Activated T-helper 1 cell treated with Interleukin-2 at 50 U/mL for 16 hours (primary cell): ENCODE results near the gene UST.

Source experiments
- DNase-seq: peaks from one replicate; pipeline ENCODE4 v3.0.0-alpha.2; 2020; ENCODE audit warnings: low read depth

UST gene

DNA sequence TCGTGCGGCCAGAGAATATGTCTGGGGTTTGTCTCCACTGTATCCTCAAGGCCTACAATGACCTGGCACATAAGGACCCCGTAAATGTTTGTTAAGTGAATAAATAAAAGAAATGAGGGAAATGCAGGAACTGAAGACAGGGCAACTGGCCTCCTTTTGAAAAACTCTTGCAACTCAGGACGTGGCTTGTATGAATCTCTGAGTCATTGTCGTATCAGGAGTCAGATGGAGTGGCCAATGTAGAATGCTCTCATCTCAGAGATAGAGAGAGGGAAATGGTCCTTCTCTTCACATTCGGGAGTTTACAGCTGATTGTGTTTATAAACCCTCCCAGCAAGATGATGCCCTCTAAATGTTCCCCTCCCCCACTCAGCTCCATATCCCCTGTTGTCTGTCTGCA is 57.1 kb downstream of the UST start:
- no peak for DNase-seq

DNA sequence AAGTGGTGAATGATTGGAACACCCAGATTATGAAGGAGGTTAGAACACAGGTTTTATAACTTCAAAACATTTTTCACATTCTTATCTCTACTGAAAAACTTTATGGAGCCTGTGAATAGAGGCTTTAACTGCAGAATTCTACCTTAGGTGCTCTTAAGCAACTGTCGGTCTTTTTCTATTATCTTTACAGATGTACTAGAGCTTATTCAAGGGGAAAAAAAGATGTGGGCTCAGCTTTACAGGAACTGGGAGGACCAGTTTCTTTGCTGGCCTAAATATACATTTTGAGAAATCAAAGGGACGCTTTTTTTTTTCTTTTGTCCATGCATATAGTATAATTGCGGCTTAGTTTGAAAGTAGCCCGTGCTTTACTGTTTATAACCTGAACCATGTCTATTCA is 58.9 kb downstream of the UST start:
- no peak for DNase-seq

DNA sequence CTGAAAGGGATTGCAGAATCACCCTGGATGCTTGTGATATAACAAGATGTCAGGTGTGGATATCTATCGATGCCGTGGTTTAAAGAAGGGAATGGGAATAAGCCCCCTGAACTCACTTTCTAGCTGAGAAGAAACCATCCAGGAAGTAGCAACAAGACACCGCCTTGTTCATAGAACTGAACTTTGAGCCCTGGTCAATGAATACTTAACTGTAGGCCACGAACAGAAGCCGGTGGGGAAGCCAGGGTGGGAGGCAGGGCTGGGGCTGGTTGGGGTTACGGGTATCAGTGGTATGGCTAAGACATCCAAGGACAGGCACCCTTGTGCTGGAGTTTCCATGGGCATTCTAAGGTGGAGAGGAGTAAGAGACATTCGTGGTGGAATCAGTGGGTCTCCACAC is 61.0 kb downstream of the UST start:
- DNase-seq: no peak

DNA sequence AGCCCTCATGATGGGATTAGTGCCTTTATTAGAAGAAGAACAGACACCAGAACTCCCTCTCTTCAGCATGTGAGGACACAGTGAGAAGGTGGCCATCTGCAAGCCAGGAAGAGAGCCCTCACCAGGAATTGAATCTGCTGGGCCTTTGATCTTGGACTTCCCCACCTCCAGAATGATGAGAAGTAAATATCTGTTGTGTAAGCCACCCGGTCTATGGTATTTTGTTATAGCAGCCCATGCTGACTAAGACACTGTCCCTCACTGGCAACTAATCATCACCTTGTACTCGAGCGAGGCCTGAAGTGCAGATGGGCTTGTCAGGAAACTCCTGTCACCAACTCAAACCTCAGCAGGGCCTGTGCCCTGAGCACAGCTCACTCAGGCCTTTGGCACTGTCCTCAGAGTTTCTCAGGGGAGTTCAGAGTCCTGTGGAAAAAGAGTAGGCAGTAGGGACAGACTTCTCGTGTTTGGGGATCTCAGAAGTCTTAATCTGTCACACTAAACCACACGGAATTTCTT is 62.0 kb downstream of the UST start:
- no peak for DNase-seq

- no peak for DNase-seq
Measured at GRCh38 chr6:148811459-148811858, 64.6 kb downstream of the UST start.

- no peak for DNase-seq
Measured at GRCh38 chr6:148814082-148814790, 67.4 kb downstream of the UST start.

DNA sequence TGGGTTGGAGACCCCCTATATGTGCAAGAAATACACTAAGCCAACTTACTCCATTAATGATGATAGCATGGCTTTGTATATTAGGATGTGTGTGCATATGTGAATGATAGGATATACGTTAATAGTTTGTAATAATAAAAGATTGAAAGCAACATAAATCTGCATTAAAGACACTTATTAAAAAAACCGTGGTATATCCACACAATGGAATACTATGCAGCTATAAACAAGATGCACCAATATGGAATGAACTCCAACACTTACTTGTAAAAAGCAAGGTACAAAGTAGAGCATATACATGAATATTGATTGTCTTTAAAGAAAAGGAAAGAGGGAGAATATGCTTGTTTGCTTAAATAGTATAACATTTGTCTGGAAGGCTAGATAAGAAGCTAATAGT is 68.0 kb downstream of the UST start:
- no peak for DNase-seq

DNA sequence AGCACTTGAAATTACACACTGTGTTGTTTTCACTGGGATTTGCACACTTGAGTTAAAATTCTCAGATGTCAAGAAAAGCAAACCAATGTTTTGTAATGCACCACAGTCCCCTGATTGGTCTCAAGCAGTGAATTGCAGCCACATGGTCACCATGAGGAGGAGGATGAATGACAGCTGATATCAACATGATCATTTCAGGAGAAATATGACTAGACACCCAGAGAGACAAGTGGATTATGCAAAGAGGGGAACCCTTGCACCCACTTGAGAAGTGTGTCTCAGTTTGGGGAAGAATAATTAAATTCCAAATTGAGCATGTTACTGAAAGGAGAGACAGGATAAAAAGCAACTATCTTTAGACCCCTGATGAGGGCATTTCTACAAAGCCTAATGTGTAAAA is 69.3 kb downstream of the UST start:
- no peak for DNase-seq

GRCh38 chr6:148817689-148818088 is 70.9 kb downstream of the UST start:
- DNase-seq: no peak

- DNase-seq: no peak
Measured at GRCh38 chr6:148818939-148819575, 72.2 kb downstream of the UST start.

DNA sequence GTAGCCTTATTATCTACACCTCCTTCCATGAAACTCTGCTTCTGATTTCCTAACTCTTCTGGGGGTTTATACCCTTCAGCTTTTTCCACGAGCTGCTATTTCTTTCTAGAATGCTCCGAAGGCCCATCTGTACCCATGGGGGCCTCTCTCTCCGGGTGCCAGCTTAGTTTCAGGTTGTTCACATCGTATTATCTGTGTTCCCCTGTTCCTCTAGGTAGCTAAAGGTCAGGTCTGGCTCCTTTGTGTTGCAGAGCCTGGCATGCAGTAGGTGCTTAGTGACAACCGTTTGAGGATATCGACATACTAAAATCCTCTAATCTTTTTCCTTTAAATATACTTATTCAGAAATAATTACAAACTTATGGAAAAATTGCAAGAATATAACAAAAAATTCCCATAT is 73.0 kb downstream of the UST start:
- DNase-seq: no peak

DNA sequence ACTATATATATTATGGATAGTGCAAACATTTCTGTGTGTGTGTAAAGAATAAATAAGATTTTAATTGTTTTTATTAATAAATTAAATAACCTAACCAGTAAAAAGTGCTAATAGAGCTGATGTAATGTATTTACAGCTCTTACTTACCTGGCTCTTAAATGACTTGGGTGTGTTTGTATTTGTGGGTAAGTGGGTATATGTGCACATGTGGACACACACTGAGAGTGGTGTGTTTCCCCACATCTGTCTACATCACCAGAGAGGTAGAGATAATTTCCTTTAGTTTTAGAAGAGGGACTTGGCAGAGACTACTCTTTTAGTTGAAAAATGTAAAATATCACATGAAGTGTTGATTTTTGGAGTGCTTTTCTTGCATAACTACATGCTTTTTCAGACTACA is 76.0 kb downstream of the UST start:
- no peak for DNase-seq

GRCh38 chr6:148824291-148824690 is 77.5 kb downstream of the UST start:
- DNase-seq: no peak

- DNase-seq: no peak
Measured at GRCh38 chr6:148824960-148825359, 78.1 kb downstream of the UST start.

DNA sequence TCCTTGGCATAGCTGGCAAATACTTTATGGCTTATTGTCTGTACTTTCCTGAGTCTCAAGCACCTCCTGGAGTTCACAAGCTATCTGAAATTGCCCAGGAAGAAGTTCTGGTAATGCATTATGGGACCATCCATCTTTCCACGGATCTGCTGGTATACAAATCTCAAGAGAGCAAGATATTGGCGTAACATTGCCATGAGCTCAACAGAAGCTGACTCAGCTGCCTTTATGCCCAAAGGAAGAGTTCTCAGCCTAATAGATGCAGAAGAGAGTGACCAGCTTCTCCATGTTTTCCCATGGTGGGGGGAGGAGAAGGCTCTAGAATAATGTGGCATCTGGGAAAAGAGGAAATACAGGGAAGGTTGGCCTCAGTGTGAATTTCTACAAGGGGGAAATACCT is 78.7 kb downstream of the UST start:
- no peak for DNase-seq

DNA sequence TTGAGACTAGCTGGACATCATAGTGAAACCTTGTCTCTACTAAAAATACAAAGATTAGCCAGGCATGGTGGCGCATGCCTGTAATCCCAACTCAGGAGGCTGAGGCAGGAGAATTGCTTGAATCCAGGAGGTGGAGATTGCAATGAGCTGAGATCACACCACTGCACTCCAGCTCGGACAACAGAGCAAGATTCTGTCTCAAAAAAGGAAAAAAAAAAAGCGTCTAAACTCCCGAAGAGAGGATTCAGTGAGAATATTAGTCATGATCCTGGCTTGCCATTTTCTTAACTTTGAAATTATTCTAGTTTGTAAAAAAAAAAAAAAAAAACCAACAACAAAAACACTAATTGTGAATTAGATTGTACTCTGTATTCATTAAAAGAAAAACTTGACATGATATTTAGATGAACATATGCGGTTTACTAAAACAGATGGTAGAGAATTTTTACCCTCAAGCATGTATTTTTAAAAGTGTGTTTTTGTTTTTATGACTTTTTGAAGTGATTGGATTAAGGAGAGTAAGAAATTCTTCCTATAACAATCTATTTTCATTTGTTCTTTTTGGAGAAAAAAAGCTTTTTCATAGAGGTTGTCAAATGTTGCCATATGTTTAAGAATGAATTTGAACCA is 80.7 kb downstream of the UST start:
- DNase-seq: no peak

DNA sequence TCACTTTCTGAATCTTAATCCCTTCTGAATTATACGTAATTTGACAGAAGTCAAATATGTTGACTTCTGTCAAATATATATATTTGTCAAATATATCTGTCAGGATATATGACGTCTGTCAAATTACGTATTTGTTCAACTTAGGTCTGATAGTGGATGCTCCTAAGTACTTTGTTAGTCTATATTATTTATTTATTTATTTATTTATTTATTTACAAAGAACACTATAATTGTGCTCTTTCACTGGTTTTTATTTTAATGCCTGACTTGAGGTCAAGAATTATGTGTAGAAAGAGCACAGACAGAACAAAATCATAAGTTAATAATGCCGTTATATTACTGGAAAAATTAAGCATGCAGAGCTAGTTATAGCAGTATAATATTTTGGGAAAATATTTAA is 81.2 kb downstream of the UST start:
- no peak for DNase-seq

DNA sequence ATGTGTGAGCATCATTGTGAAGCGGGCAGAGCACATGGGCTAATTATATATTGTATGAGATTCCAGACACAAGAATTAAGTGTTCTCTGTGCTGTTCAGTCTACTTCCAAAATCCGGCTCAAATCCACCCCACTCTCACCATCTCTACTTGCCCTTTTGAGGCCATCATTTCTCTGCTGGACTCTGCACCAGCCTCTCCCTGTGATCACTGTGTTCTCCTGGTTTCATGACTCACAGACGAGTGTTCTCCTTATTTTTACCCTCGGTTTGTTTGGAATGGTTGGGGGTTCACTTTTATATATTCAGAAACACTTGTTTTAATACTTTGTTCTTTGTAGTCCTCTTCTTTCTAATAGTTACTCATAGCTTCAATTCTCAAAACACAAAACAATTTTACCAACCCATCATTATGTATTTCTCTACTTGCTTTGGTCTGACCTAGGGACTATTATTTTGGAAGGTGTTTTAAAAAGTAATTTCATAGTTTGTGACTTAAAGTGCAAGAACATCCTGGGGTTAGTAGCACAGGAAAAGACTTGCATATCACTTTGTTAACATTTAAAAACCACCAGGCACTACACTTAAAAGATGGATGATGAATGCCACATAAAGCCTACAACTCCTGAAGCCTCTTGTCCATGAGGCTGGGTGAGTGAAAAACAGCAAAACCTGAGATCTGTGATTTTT is 82.7 kb downstream of the UST start:
- no peak for DNase-seq

DNA sequence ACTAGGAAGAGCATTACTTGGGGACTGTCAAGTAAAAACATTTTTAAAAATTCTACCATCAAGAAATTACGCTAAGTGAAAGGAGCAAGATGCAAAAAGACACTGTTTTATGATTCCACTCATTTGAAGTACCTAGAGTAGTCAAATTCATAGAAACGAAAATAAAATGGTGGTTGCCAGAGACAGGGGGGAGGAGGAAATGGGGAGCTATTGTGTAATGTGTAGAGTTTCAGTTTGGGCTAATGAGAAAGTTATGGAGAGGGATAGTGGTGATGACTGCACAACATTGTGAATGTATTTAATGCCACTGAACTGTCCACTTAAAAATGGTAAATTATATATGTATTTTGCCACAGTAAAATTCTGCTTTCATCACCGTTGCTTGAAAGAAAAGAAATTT is 83.8 kb downstream of the UST start:
- no peak for DNase-seq

GRCh38 chr6:148831064-148831463 is 84.2 kb downstream of the UST start:
- peak; percentile 5 for DNase-seq

DNA sequence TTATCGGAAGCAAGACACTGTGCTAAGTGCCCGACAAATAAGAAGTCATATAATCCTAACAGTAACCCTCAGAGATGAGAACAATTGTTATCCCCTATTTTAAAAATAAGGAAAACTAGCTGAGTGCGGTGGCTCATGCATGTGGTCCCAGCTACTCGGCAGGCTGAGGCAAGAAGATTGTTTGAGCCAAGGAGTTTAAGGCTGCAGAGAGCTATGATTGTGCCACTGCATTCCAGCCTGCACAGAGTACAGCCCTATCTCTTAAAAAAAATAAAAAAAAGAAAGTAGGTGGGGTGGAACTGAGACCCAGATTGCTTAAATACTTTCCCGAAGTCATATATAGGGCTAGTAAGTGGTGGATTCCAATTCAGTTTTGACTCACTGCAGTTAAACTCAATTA is 84.7 kb downstream of the UST start:
- no peak for DNase-seq

DNA sequence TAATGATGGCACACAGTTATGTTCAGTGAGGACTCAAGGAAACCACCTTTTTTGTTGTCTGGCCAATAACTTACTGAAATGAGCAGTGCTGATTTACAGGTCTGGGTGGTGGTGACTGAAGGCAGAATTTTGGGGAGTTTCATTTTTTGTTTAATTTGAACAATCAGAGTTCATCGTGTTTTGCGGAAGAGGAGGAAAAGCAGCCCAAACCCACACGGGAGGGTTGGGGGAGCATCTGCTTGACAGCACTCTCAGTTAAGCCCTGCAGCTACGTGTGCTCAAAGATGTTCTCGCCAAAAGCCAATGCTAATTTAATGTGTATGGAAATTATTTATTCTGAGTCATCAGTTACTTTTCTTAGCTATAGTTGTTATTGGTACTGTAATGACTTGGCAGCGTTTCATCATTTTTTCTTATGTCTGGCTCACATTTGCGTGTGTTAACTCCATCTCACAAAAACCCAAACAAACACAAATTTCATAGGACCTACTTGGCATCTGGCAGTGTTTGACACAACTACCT is 89.2 kb downstream of the UST start:
- DNase-seq: no peak

GRCh38 chr6:148836751-148837150 is 89.9 kb downstream of the UST start:
- no peak for DNase-seq
